Neural cell (in vitro differentiated cells): ENCODE results near the gene CATSPERB.

ENCODE experiments used
- EP300 ChIP-seq: fragments of 450-650 bp; conservative IDR thresholded peaks from 2 replicates; pipeline ENCODE4 v1.6.1; 2014; ENCODE audit warnings: antibody characterized with exemption, mild to moderate bottlenecking, moderate library complexity; ENCODE audit not compliant: poor library complexity, severe bottlenecking
- EZH2 ChIP-seq: fragments of 200-600, 300-800 bp; shearing (Covaris generic), sonication (generic); IDR thresholded peaks from 2 replicates; pipeline ENCODE4 v1.6.1; 2014; ENCODE audit warnings: antibody characterized with exemption, low read length, borderline replicate concordance, mild to moderate bottlenecking; ENCODE audit not compliant: insufficient read depth, poor library complexity, severe bottlenecking
- MXI1 ChIP-seq: fragments of 450-650 bp; conservative IDR thresholded peaks from 2 replicates; pipeline ENCODE4 v1.6.1; 2014; ENCODE audit warnings: antibody characterized with exemption, mild to moderate bottlenecking; ENCODE audit not compliant: poor library complexity, severe bottlenecking
- POLR2AphosphoS5 ChIP-seq: IDR thresholded peaks from 2 replicates; pipeline ENCODE4 v1.6.1; 2012
- SMC3 ChIP-seq: fragments of 450-650 bp; conservative IDR thresholded peaks from 2 replicates; pipeline ENCODE4 v1.6.1; 2014; ENCODE audit warnings: antibody characterized with exemption, mild to moderate bottlenecking, moderate library complexity; ENCODE audit not compliant: poor library complexity
- TAF1 ChIP-seq: IDR thresholded peaks from 2 replicates; pipeline ENCODE4 v1.6.1; 2012; ENCODE audit warnings: low read depth
- TF ChIP-seq, protein P1 (sequence below): fragments of 450-650 bp; IDR thresholded peaks from 2 replicates; pipeline ENCODE4 v1.5.1; 2014; ENCODE audit warnings: antibody characterized with exemption, mild to moderate bottlenecking, moderate library complexity; ENCODE audit not compliant: poor library complexity, severe bottlenecking
- TF ChIP-seq, protein P2 (sequence below): IDR thresholded peaks from 2 replicates; pipeline ENCODE4 v1.6.1; 2012; ENCODE audit warnings: borderline replicate concordance

DNA sequence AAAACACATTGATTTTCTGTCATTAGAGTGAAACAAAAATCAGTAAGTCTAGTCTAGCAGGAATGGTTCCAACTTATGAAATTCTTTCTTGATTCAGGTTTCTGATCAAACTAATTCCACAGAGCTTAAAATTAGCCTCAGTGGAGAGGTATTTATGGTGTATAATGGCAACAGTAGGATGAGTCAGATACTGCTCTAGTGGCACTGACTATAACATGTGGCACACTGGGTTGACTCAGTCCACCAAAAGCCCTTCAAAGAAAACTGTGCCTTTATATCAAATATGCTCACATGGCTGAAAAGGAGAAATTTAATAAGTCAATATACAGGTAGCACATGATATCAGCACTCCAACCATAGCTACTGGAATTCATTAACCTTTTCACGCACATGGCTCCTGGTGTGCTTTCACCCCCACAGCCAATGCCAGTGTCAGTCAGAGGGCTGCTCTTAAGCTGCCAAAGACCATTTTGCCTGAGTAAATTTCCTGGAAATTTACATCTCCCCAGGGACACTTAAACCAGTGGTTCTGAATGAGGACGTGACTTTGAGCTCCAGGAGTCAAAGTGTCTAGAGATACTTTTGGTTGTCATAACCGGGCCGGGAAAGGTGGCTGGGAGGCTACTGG lies 21.7 kb upstream of the CATSPERB start:
- TF ChIP-seq, protein P1, sequence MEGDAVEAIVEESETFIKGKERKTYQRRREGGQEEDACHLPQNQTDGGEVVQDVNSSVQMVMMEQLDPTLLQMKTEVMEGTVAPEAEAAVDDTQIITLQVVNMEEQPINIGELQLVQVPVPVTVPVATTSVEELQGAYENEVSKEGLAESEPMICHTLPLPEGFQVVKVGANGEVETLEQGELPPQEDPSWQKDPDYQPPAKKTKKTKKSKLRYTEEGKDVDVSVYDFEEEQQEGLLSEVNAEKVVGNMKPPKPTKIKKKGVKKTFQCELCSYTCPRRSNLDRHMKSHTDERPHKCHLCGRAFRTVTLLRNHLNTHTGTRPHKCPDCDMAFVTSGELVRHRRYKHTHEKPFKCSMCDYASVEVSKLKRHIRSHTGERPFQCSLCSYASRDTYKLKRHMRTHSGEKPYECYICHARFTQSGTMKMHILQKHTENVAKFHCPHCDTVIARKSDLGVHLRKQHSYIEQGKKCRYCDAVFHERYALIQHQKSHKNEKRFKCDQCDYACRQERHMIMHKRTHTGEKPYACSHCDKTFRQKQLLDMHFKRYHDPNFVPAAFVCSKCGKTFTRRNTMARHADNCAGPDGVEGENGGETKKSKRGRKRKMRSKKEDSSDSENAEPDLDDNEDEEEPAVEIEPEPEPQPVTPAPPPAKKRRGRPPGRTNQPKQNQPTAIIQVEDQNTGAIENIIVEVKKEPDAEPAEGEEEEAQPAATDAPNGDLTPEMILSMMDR, result no peak
- no peak for TF ChIP-seq EP300
- no peak for TF ChIP-seq SMC3
- no peak for TF ChIP-seq EZH2
- TF ChIP-seq, protein P2, sequence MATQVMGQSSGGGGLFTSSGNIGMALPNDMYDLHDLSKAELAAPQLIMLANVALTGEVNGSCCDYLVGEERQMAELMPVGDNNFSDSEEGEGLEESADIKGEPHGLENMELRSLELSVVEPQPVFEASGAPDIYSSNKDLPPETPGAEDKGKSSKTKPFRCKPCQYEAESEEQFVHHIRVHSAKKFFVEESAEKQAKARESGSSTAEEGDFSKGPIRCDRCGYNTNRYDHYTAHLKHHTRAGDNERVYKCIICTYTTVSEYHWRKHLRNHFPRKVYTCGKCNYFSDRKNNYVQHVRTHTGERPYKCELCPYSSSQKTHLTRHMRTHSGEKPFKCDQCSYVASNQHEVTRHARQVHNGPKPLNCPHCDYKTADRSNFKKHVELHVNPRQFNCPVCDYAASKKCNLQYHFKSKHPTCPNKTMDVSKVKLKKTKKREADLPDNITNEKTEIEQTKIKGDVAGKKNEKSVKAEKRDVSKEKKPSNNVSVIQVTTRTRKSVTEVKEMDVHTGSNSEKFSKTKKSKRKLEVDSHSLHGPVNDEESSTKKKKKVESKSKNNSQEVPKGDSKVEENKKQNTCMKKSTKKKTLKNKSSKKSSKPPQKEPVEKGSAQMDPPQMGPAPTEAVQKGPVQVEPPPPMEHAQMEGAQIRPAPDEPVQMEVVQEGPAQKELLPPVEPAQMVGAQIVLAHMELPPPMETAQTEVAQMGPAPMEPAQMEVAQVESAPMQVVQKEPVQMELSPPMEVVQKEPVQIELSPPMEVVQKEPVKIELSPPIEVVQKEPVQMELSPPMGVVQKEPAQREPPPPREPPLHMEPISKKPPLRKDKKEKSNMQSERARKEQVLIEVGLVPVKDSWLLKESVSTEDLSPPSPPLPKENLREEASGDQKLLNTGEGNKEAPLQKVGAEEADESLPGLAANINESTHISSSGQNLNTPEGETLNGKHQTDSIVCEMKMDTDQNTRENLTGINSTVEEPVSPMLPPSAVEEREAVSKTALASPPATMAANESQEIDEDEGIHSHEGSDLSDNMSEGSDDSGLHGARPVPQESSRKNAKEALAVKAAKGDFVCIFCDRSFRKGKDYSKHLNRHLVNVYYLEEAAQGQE, result no peak
- TF ChIP-seq TAF1, result no peak
- TF ChIP-seq MXI1, result no peak
- TF ChIP-seq POLR2AphosphoS5, result no peak
